AG08396 (cell line): ENCODE data around the gene TBL1XR1.
"Not testable (repeated sequence)": the region's sequence is repeated elsewhere in the genome, so short reads cannot be mapped to it uniquely, and the experiment has no call there.

Source experiments
- DNase-seq: peaks from one replicate; pipeline ENCODE4 v3.0.0; 2012; ENCODE audit warnings: low spot score, mixed read lengths

Gene TBL1XR1

DNA sequence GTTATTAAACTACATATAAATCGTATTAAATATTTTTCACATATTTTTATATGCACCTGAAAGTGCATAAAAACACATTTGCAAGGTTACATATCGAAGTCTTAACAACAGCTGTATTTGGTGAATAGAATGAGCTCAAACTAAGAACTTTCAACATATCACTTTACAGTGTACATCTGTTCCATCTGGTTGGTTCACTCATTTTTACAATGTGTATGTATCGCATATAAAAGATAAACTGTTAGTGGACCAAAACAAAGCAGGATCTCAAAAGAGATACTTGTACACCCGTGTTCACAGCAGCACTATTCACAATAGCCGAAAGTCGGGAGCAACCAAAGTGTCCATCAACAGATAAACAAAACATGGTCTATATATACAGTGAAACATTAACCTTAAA is 55.8 kb downstream of the TBL1XR1 start:
- no peak for DNase-seq

DNA sequence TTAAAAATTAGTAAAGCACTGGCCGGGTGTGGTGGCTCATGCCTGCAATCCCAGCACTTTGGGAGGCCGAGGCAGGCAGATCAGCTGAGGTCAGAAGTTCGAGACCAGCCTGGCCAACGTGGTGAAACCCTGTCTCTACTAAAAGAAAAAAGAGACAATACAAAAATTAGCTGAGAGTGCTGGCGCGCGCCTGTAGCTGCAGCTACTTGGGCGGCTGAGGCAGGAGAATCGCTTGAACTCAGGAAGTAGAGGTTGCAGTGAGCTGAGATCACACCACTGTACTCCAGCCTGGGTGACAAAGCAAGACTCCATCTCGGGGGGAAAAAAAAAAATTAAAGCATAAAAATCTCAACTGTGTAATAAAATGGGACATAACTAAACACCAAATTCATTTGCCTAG is 58.1 kb downstream of the TBL1XR1 start:
- not testable (repeated sequence) for DNase-seq

DNA sequence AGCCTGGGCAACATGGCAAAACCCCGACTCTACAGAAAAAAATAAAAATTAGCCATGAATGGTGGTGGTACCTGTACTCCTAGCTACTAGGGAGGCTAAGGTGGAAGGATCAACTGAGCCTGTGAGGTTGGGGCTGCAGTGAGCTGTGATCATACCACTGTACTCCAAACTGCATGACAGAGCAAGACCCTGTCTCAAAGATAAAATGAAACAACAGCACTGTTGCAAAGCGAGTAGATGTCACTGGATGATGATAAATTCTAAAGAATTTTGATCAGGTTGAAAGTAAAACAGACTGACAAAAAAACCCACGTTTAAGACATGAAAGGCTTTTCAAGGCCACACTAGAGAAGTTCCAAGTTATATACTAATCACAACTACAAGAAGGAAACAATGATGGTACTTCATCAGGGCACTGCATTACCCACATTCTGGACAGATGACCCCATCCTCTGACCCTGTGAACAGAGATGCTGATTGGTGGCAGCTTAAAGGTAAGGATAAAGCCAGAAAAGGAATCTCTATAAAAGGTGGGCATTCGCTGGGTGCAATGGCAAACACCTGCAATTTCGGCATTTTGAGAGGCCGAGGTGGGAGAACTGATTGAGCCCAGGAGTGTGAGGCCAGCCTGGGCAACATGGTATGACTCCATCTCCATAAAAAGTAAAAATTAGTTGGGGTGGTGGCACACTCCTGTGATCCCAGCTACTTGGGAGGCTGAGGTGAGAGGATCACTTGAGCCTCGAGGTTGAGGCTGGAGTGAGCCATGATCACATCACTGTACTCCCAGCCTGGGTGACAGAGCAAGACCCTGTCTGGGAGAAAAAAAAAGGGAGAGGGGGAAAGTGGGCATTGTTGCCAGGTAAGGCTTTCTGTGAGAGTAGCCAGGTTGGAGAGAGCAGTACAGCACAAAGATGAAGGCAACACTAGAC is 59.2 kb downstream of the TBL1XR1 start:
- no peak for DNase-seq

DNA sequence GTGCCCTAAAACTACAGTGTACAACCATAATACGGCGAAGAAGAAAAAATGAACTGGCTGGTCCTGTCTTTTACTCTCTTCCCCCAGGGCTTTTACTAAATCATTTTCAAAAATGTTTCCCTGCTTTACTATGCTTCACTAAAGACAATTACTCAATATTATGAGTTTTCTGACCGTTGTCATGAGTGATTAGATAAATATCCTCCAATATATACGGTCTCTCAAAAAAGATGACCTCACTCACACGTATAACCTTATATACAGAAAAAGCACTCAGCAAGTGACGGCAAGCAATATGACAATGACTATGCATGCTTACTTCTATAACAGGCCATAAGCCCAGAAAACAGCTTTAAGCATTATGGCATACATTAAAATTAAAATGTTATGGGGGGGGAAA is 60.5 kb downstream of the TBL1XR1 start:
- DNase-seq: no peak

DNA sequence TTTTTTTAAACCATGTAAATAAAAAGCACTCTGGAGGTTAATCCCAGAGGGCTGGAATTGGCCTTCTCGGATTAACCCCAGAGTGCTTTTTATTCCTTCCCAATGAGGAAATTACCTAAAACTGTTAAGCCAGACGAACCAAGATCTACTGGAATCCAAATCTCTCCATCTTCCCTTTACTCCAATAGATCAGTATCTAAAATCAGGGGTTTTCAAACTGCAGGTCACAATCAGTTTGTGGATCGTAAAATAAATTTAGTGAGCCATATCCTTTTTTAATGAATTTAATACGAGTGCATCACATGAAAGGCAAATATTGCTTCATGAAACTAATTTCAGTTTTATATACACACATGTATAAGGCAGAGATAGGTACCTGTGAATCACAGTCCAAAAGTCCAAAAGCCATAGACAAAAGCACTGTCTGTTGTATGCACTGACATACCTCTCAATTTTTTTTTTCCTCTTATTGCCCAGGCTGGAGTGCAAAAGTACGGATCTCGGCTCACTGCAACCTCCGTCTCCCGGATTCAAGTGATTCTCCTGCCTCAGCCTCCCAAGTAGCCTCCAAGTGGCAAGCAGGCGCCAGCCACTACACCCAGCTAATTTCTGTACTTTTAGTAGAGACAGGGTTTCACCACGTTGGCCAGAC is 61.3 kb downstream of the TBL1XR1 start:
- no peak for DNase-seq

DNA sequence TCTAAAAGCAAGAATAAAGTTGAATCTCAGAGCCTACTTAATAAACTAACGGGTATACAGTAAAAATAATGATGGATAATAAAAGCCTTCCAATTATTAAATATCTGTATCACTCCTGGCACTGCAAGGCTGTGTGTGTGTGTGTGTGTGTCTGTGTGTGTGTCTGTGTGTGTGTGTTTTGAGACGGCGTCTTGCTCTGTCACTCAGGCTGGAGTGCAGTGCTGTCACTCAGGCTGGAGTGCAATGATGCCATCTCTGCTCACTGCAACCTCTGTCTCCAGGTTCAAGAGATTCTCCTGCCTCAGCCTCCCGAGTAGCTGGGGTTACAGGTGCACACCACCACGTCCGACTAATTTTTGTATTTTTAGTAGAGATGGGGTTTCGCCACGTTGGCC is 62.5 kb downstream of the TBL1XR1 start:
- DNase-seq: no peak

DNA sequence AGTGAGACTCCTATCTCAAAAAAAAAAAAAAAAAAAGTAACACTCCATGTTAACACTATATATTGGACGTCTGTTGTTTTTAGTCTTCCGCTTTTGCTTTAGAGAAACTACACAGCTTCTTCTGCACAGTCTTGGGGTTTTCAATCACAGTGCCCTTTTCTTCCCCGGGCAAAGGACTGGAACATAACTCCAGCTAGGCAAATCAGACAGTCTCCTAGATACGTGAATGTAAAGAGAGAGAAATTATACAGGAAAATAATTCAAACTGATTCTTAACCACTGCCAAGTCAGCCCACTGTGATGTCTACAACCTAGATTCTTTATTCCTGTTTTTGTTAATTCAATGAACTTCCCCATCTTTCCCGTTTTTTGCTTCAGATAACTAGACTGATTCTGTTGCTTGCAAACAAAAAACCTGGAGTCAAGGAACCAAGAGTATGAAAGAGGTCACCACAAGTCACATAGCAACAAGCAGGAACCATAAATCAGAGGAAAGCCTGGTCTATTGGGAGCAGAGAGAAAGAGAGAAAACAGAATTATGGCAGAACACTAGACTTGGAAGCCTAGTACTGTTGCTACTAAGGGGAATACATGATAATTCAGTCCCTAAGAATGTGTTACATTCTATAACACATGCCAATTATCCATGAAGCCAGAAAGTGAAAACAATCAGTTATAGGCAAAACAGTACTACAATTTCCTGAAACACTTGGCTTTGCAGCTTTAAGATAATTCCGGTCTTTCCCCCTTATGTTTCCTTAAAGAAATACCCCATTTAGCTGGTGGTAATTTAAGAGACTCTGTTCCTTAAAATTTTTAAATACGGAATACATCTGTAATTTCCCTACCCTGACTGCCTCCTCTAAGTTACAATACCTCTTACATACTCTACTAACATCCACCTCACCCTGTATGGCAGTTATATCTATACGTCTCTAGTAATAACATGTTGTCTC is 63.1 kb downstream of the TBL1XR1 start:
- no peak for DNase-seq

DNA sequence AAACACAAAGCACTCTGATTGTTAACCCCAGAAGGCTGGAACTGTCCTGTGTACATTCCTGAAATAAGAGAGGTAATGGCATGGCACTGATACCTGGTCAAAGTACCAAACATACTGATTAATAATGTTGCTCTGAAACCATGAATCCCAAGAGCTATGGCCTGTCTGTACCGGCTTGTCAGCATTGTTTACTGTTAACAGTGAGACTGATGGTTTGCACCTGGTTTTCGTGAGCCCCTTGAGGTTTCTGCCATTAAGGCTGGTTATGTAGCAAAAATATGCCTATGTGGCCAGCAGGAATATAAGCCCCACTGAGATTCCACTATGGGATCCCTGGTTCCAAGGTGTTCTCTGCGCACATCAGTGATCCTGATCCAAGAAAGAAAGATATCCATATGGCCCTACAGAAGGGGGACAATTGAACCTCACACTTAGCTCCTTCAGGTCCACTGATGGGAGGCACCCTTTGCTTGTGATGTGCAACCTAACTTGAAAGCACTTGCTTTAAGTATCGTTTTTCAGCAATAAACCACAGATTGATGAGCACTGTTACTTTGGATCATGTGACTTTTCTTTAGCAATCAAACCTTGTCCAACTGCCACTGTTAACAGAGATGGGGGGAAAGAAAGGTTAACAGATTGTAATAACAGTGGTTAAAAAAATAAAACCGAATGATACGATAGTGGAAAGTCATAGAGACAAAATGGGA is 65.2 kb downstream of the TBL1XR1 start:
- DNase-seq: no peak

DNA sequence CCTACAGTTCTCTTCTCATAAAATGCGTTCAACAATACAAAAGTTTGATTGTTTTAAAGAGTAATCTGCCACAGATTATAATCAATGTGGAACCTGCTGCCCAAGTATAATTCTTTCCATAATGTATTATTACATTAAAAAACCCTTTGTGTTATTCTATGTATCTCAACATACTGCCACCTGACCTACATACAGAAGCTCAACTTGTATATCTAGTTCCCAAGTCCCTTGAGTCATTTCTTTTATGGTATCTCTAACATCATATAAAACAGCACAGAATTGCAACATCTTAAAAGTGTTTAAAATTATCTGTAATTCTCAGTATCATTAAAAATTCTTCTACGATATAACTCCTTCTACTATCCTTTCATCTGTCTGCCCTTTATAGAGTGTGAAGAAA is 70.3 kb downstream of the TBL1XR1 start:
- no peak for DNase-seq

DNA sequence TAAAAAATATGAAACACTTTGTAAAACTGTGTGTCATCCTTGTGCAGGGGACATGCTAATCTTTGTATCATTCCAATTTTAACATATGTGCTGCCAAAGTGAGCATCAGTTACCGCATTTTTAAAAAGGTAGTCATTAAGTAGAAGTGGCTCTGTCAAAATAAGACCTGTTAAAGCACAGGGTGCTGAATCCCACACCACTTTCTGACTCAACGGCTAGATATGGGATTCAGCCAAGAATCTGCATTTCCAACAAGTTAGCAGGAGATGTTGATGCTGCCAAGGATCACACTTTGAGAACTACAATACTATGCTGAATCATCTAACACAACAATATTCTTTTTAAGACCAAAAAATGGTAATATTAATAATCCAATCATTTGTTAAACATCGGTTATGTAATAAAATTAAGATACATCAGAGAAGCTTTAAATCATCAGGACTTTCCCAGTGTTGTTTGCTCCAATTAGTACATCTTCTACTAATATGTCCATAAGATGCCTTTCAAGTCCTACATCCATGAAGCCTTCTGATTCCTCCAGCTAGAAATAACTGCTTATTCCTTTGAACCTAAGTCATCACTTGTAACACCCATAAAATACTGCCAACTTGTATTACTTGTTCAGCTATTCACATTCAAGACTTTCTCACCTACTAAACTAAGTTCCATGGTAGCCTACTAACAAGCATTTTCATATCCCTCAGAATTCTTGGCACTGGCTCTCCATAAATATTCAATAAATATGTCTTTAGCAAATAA is 71.1 kb downstream of the TBL1XR1 start:
- DNase-seq: peak; percentile 30

DNA sequence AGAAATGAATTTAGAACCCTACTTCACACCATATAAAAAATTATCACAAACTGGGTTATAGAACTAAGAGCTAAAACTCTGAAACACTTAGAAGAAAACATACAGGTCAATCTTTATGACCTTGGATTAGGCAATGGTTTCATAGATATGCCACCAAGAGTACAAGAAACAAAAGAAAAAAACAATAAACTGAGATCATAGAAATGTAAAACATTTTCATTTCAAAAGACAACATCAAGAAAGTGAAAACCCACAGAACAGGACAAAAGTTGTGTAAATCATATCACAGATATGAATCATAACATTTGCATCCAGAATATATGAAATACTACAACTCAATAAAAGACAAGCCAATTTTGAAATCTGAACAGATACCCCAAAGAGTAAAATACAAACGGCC is 72.4 kb downstream of the TBL1XR1 start:
- DNase-seq: no peak

DNA sequence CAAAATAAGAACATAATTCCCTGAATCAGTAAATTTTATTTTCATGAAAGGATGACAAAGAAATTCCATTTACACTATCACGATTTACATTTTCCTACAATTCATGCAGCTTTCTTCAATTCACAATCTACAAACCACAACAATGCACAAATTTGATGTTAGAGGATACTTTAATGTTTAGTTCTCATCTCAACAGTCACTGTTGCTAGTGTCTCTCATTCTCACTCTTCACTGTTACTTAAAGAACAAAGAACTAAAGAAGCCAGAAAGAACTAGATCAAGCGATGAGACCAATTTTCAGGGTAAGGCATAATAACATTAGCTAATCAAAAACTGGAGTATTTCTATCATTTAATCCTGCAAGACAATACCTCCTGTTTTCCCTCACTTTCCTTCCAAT is 73.5 kb downstream of the TBL1XR1 start:
- no peak for DNase-seq

DNA sequence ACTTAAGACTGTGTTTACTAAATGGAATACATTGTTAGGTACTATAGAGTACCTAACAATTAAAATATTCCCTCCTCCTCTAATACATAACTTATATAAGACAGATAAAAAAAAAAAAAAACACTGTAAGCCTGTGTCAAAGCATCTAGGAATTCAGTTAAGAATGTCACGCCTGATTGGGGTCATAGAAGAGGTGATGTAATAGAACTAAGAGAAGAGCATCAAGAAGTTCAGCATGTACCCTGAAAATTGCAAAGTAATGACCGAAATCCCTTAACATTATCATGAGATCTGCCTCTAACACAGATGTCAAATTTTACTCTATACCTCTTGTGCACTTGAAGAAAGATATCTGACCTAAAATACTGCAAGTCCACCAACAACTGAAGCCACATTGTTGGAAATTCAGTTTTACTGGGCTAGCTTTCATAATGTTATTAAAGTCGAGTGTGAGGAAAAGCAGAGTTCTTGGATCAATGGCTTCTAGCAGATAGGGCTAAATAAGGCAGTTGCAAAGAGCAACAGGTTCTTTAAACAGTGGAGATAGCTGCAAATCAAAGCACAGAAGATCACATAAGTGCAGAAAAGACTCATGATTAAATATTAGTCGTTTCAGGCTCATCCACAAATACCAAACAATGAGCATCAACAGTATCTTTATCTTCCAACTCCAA is 75.0 kb downstream of the TBL1XR1 start:
- DNase-seq: no peak

DNA sequence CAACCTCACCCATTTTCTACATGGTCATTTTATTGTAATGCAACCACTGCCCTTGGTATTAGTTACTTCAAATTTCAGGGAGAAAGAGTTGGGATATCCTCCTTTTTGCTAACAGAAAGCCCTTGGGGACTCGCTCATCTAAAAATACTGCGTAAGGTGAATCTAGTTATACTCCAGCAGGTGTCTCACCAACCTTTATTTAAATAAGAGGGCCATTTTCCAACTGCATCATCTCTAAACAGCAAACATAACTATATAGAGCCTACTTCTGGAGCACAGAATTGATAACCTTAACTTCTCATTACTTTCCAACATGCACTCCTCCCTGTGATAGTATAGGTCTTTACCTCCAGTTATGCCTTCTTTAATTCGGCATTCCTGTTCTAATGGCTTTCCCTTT is 77.5 kb downstream of the TBL1XR1 start:
- DNase-seq: no peak

DNA sequence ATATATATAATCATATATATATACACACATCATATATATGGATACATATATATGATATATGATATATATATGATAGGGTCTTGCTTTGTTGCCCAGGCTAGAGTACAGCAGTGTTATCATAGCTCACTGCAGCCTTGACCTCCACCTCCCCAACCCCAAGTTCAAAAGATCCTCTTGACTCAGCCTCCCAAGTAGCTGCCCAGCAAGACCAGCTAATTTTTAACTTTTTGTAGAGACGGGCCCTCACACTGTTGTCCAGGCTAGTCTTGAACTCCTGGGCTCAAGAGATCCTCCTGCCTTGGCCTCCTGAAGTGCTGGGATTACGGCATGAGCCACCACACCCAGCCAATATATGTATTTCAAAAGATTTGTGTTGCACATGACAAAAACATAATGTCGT is 83.0 kb downstream of the TBL1XR1 start:
- DNase-seq: no peak

DNA sequence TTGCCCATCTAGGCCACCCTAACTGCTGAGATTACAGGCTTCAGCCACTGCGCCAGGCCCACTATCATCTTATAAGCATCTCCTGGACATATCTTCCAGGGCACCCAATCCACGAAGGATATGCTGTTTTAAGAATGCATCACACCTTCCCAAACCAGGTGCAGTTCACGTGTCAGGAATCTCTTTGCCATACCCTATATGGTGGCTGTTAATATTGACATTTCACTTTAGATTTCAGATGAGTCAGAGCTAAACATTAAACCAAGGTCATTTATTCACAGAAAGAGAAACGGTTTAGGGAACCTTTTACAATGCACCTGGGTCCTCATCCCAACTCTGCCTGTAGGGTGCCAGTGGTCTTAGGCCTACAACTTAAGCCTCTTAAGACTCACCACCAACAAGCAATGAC is 85.7 kb downstream of the TBL1XR1 start:
- no peak for DNase-seq

DNA sequence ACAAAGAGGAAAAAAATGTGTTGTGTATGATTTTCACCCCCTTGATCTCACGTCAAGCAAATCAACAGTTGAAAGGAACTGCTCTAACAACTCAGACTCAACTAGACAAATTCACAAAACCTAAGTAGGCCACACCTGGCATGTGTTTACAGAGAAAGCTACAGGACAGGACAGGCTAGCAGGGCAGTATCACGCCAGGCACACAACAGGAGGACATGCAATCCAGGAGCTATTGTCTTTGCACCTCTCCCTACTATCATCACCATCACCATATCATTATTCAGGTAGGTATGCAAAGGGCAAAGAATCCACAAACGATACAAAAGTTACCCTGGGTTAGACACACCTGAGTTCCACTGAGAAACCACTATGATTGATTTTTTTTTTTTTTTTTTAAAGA is 86.4 kb downstream of the TBL1XR1 start:
- DNase-seq: no peak

DNA sequence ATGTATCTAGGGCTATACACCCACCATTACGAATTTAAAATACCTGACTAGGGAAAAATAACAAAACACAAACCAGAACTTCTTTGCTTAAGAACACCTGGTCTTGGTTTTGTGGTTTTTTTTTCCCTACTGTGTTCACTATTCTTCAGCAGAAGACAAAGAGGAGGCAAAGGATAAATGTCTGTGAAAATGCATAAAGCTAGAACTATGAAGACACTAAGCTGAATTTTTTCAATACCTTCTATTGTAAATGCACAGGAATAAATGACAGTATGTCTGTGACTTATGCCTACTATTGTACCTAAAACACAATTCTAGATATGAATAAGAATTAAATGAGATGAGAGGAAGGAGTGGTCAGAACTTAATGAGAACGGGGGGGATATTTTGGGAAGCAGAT is 86.9 kb downstream of the TBL1XR1 start:
- DNase-seq: no peak

DNA sequence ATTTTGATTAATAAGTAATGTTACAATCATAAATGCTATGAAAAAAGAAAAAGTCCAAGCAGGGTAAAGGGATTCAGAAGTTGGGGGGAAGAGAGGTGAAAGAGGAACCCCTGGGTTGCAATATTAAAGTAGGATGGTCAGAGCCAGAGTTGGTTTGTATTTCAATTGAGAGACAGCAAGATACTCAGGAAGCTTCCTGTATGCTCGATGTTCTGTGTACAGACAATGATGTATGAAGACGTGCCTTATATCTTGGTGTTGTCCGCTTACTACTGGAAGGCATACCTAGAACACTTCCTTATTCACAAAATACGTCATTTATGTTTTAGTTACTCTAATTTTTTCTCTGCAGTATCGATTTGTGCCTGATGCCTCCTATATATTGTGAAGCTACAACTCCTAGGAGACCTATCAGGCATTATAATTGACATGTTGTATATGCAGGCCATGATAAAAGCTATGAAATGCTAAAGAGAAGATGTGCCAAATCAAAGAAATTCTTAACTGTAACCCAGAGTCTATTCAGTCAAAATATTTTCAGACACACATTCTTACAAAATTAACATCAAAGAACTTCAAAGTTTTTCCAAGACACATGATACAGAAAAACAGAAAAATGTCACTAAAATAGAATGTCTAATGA is 87.5 kb downstream of the TBL1XR1 start:
- no peak for DNase-seq

DNA sequence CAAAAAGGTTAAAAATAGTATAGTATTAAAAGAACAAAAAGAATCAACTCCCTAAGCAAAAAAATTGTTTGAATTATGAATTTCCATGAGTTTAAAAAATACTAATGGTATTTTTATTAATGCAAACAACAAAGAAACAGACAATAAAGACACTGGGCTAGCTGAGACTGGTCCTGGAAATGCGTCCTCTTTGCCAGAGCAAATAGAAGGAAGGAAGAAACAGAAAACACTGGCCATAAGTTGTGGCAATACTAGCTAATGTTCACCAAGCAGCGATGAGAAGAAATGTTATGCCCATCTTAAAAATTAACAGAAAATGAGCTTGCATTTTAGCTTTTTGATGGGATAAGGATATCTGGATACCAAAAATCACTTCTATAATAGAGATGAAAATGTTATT is 88.6 kb downstream of the TBL1XR1 start:
- DNase-seq: no peak
